CD4-positive, alpha-beta memory T cell (primary cell): ENCODE measurements around the gene ITK. TPM values are rescaled to one million over a fixed set of nuclear protein-coding genes. Genes with fewer than 3 reads are reported as not detected.
A peak's percentile ranks its signal among the peaks of the same experiment; 100 is the strongest.
"Not testable (repeated sequence)": the region's sequence is repeated elsewhere in the genome, so short reads cannot be mapped to it uniquely, and the experiment has no call there.

Source experiments
- CTCF ChIA-PET: fragments of 350-600 bp; sonication (Branson Sonifier 250); formaldehyde crosslinking; loops from one replicate; lab custom pipeline; 2021; ENCODE audit warnings: inconsistent platforms; ENCODE audit not compliant: partially characterized antibody; lab: Charles Lee
- POLR2A ChIA-PET: fragments of 350-600 bp; sonication (Branson Sonifier 250); formaldehyde crosslinking; loops from one replicate; lab custom pipeline; 2021; ENCODE audit not compliant: partially characterized antibody; lab: Charles Lee
- DNase-seq, 5 donors: peaks; one replicate each; pipeline versions ENCODE4 v3.0.0 to v3.0.0-alpha.2; 2020 to 2022; ENCODE audit warnings: mixed read lengths in 1 of 5
- H3K27ac ChIP-seq: one replicate; pipeline ENCODE4 v1.7.0; 2013; ENCODE audit warnings: low read depth, low read length
- H3K27me3 ChIP-seq: 2 replicates; pipeline ENCODE4 v1.7.0; 2013; ENCODE audit warnings: mild to moderate bottlenecking, low read length, moderate library complexity; ENCODE audit not compliant: insufficient read depth
- H3K36me3 ChIP-seq: 2 replicates; pipeline ENCODE4 v1.7.0; 2013; ENCODE audit warnings: mild to moderate bottlenecking, low read length, moderate library complexity; ENCODE audit not compliant: insufficient read depth
- H3K4me1 ChIP-seq: 2 replicates; pipeline ENCODE4 v1.7.0; 2013; ENCODE audit warnings: mild to moderate bottlenecking, low read length, moderate library complexity; ENCODE audit not compliant: insufficient read depth
- H3K4me3 ChIP-seq, 2 donors: one replicate each; pipeline ENCODE4 v1.7.0; 2013; ENCODE audit warnings: low read length in 2 of 2, mild to moderate bottlenecking in 1 of 2
- H3K9me3 ChIP-seq, 2 donors: one replicate each; pipeline ENCODE4 v1.7.0; 2013; ENCODE audit warnings: low read length in 2 of 2, control low read depth in 1 of 2; ENCODE audit not compliant: control insufficient read depth in 1 of 2
- H3K27ac Mint-ChIP-seq, 7 donors: one replicate each; pipeline ENCODE4 v1.8.0; 2020 to 2021; ENCODE audit warnings: mixed read lengths in 7 of 7, mild to moderate bottlenecking in 6 of 7, inconsistent platforms in 3 of 7, moderate library complexity in 3 of 7
- H3K27me3 Mint-ChIP-seq, 2 donors: one replicate each; pipeline ENCODE4 v1.8.0; 2020 to 2021; ENCODE audit warnings: mixed read lengths in 2 of 2
- H3K36me3 Mint-ChIP-seq, 2 donors: one replicate each; pipeline ENCODE4 v1.8.0; 2020 to 2021; ENCODE audit warnings: mixed read lengths in 2 of 2, inconsistent platforms in 1 of 2, mild to moderate bottlenecking in 1 of 2
- H3K4me1 Mint-ChIP-seq, 4 donors: one replicate each; pipeline ENCODE4 v1.8.0; 2020 to 2021; ENCODE audit warnings: mixed read lengths in 4 of 4, mild to moderate bottlenecking in 1 of 4
- H3K4me3 Mint-ChIP-seq, 8 donors: one replicate each; pipeline ENCODE4 v1.8.0; 2020 to 2021; ENCODE audit warnings: mixed read lengths in 8 of 8, mild to moderate bottlenecking in 7 of 8, moderate library complexity in 6 of 8, inconsistent platforms in 3 of 8
- H3K9me3 Mint-ChIP-seq, 8 donors: one replicate each; pipeline ENCODE4 v1.8.0; 2020 to 2021; ENCODE audit warnings: mixed read lengths in 8 of 8, mild to moderate bottlenecking in 5 of 8, inconsistent platforms in 3 of 8, moderate library complexity in 1 of 8
- intact Hi-C: fragments of 100-400 bp; cut with micrococcal nuclease; formaldehyde crosslinking; loops from one replicate; pipeline ENCODE4 v1.15.1; 2023
- polyA plus RNA-seq, 2 donors: library from polyadenylated mRNA; unstranded; fragments of 300-500 nt; fragmentation: Illumina TruSeq; gene quantifications; one replicate each; pipeline ENCODE4 v1.2.3, GENCODE V29; 2021
- total RNA-seq, 2 experiments: library from RNA; stranded (reverse); gene quantifications; one replicate each; pipeline ENCODE4 v1.2.3, GENCODE V29; 2021

Gene ITK
- total and polyA plus RNA-seq, 4 experiments from 2014 or later, result 141 to 421 (median 288) TPM

GRCh38 chr5:157198277-157198986 is 17.8 kb downstream of the ITK start:
- ChIA-PET POLR2A (interaction anchor here (0.7 to 29.8 kb wide), 13 partner anchors 9 to 73 kb away, joined by 3 to 1020 read pairs (median 7); partner anchors contain the start of genes ITK and MED7), CTCF (interaction anchor here (1.0 to 2.4 kb wide), 7 partner anchors 9 to 50 kb away, joined by 3 to 12 read pairs (median 4); no protein-coding TSS in a partner anchor)
- H3K9me3 ChIP-seq, result no peaks in the 10 kb centered on the region
- Mint-ChIP-seq H3K27me3 (no peaks in the 10 kb centered on the region), H3K36me3 (peaks cover 66 to 82% of the 10 kb centered on the region in 2 donors), H3K4me3 (peak overlapping the region; percentile 68 to 86 (median 72)), H3K9me3 (no peaks in the 10 kb centered on the region), H3K4me1 (peaks cover 73 to 96% (median 84%) of the 10 kb centered on the region in 4 donors), H3K27ac (peak overlapping the region; percentile 84 to 96 (median 92))
- H3K4me1 ChIP-seq, result peaks cover 99% of the 10 kb centered on the region
- peaks cover 26% of the 10 kb centered on the region for H3K36me3 ChIP-seq
- intact Hi-C loops, result loop anchor here (5.0 kb wide), 1 partner anchor 74 kb away; no protein-coding TSS in a partner anchor
- peak in 1 of 5 donors; percentile 91 for DNase-seq
- peak overlapping the region in 1 of 2 donors; percentile 19 for H3K4me3 ChIP-seq
- no peaks in the 10 kb centered on the region for H3K27me3 ChIP-seq
- H3K27ac ChIP-seq, result peak overlapping the region; percentile 64

GRCh38 chr5:157201857-157202256 is 21.2 kb downstream of the ITK start:
- Mint-ChIP-seq H3K4me3 (peak overlapping the region; percentile 6 to 96 (median 74)), H3K4me1 (peaks cover 67 to 96% (median 82%) of the 10 kb centered on the region in 4 donors), H3K27me3 (no peaks in the 10 kb centered on the region), H3K36me3 (peaks cover 72 to 73% of the 10 kb centered on the region in 2 donors), H3K27ac (peak overlapping the region; percentile 80 to 99 (median 91)), H3K9me3 (peaks cover 0 to 4% (median 1%) of the 10 kb centered on the region in 8 donors)
- H3K27me3 ChIP-seq, result no peaks in the 10 kb centered on the region
- DNase-seq, result peak in 1 of 5 donors; percentile 36
- CTCF ChIA-PET, result no interaction called here
- H3K36me3 ChIP-seq, result peaks cover 10% of the 10 kb centered on the region
- no peak overlapping the region for H3K4me3 ChIP-seq
- no peaks in the 10 kb centered on the region for H3K9me3 ChIP-seq
- POLR2A ChIA-PET, result interaction anchor here (5.0 to 27.5 kb wide), 2 partner anchors 14 to 16 kb away, joined by 117 to 1020 read pairs; partner anchors contain the start of gene ITK
- peak overlapping the region; percentile 55 for H3K27ac ChIP-seq
- intact Hi-C loops, result no loop called here
- peaks cover 99% of the 10 kb centered on the region for H3K4me1 ChIP-seq

GRCh38 chr5:157203417-157203816 is 22.8 kb downstream of the ITK start:
- H3K9me3 ChIP-seq, result no peaks in the 10 kb centered on the region
- Mint-ChIP-seq H3K36me3 (peaks cover 73 to 76% of the 10 kb centered on the region in 2 donors), H3K4me1 (peaks cover 68 to 97% (median 84%) of the 10 kb centered on the region in 4 donors), H3K27me3 (no peaks in the 10 kb centered on the region), H3K4me3 (peak overlapping the region; percentile 41 to 96 (median 76)), H3K9me3 (peaks cover 0 to 4% (median 1%) of the 10 kb centered on the region in 8 donors), H3K27ac (peak overlapping the region; percentile 81 to 99 (median 94))
- peaks cover 21% of the 10 kb centered on the region for H3K36me3 ChIP-seq
- intact Hi-C loops, result loop anchor here (1.0 kb wide), 1 partner anchor 10 kb away; no protein-coding TSS in a partner anchor
- ChIA-PET CTCF (interaction anchor here (0.7 to 4.6 kb wide), 14 partner anchors 12 to 70 kb away, joined by 3 to 23 read pairs (median 4); partner anchors contain the start of gene ITK), POLR2A (interaction anchor here (0.8 to 27.5 kb wide), 16 partner anchors 13 to 104 kb away, joined by 3 to 1020 read pairs (median 5); partner anchors contain the start of genes ITK and MED7)
- peak overlapping the region; percentile 55 for H3K27ac ChIP-seq
- H3K4me3 ChIP-seq, result no peak overlapping the region
- H3K27me3 ChIP-seq, result no peaks in the 10 kb centered on the region
- peaks cover 99% of the 10 kb centered on the region for H3K4me1 ChIP-seq
- peak in 1 of 5 donors; percentile 44 for DNase-seq

- intact Hi-C loops, result loop anchor here (1.0 kb wide), 1 partner anchor 9 kb away; no protein-coding TSS in a partner anchor
- no peaks in the 10 kb centered on the region for H3K27me3 ChIP-seq
- no peaks in the 10 kb centered on the region for H3K9me3 ChIP-seq
- H3K4me1 Mint-ChIP-seq, result peaks cover 60 to 96% (median 81%) of the 10 kb centered on the region in 4 donors
- H3K36me3 Mint-ChIP-seq, result peaks cover 72 to 76% of the 10 kb centered on the region in 2 donors
- peak overlapping the region; percentile 55 for H3K27ac ChIP-seq
- H3K27ac Mint-ChIP-seq, result peak overlapping the region; percentile 81 to 94 (median 87)
- ChIA-PET POLR2A (interaction anchor here (0.6 to 27.5 kb wide), 17 partner anchors 11 to 67 kb away, joined by 3 to 1020 read pairs (median 4); partner anchors contain the start of genes ITK and MED7), CTCF (interaction anchor here (1.5 to 4.6 kb wide), 6 partner anchors 13 to 56 kb away, joined by 4 to 23 read pairs (median 8); no protein-coding TSS in a partner anchor)
- peaks cover 99% of the 10 kb centered on the region for H3K4me1 ChIP-seq
- peak in 3 of 5 donors; percentile 44 to 74 (median 57) for DNase-seq
- H3K27me3 Mint-ChIP-seq, result no peaks in the 10 kb centered on the region
- no peak overlapping the region for H3K4me3 ChIP-seq
- peaks cover 30% of the 10 kb centered on the region for H3K36me3 ChIP-seq
- peak overlapping the region; percentile 42 to 96 (median 74) for H3K4me3 Mint-ChIP-seq
- H3K9me3 Mint-ChIP-seq, result peaks cover 0 to 4% (median 1%) of the 10 kb centered on the region in 8 donors
These were observed 24.1 kb downstream of the ITK start for GRCh38 chr5:157204765-157205164.

- Histone ChIP-seq H3K27ac (no peak overlapping the region), H3K4me1 (peaks cover 97% of the 10 kb centered on the region), H3K36me3 (peaks cover 31% of the 10 kb centered on the region), H3K27me3 (no peaks in the 10 kb centered on the region), H3K4me3 (no peak overlapping the region), H3K9me3 (no peaks in the 10 kb centered on the region)
- peak overlapping the region in 3 of 8 donors; percentile 36 to 55 (median 39) for H3K4me3 Mint-ChIP-seq
- ChIA-PET CTCF (interaction anchor here (0.6 to 4.6 kb wide), 6 partner anchors 12 to 57 kb away, joined by 3 to 23 read pairs (median 8); no protein-coding TSS in a partner anchor), POLR2A (interaction anchor here (1.2 to 27.5 kb wide), 11 partner anchors 10 to 66 kb away, joined by 3 to 1020 read pairs (median 5); partner anchors contain the start of genes ITK and MED7)
- no peak for DNase-seq
- peaks cover 71 to 72% of the 10 kb centered on the region in 2 donors for H3K36me3 Mint-ChIP-seq
- H3K4me1 Mint-ChIP-seq, result peaks cover 57 to 97% (median 78%) of the 10 kb centered on the region in 4 donors
- peaks cover 0 to 4% (median 1%) of the 10 kb centered on the region in 8 donors for H3K9me3 Mint-ChIP-seq
- H3K27ac Mint-ChIP-seq, result peak overlapping the region; percentile 2 to 88 (median 56)
- intact Hi-C loops, result loop anchor here (1.0 kb wide), 1 partner anchor 8 kb away; no protein-coding TSS in a partner anchor
- no peaks in the 10 kb centered on the region for H3K27me3 Mint-ChIP-seq
These were observed 25.1 kb downstream of the ITK start for GRCh38 chr5:157205708-157206107.

GRCh38 chr5:157210652-157211051 is 30.0 kb downstream of the ITK start:
- peak overlapping the region in 5 of 8 donors; percentile 10 to 74 (median 52) for H3K4me3 Mint-ChIP-seq
- CTCF ChIA-PET, H3K4me3 ChIP-seq, H3K27me3 ChIP-seq, H3K9me3 Mint-ChIP-seq, intact Hi-C loops, H3K27me3 Mint-ChIP-seq, DNase-seq, H3K9me3 ChIP-seq: not testable (repeated sequence)
- H3K36me3 Mint-ChIP-seq, result peaks cover 87% of the 10 kb centered on the region in 2 donors
- H3K4me1 Mint-ChIP-seq, result peaks cover 71 to 100% (median 84%) of the 10 kb centered on the region in 4 donors
- H3K36me3 ChIP-seq, result peaks cover 74% of the 10 kb centered on the region
- H3K4me1 ChIP-seq, result peaks cover 97% of the 10 kb centered on the region
- POLR2A ChIA-PET, result interaction anchor here (1.2 to 27.5 kb wide), 4 partner anchors 11 to 55 kb away, joined by 3 to 1020 read pairs (median 8); partner anchors contain the start of gene ITK
- peak overlapping the region; percentile 45 for H3K27ac ChIP-seq
- peak overlapping the region; percentile 74 to 91 (median 89) for H3K27ac Mint-ChIP-seq
